Osteocyte (in vitro differentiated cells): ENCODE results near the gene CTDSPL2. TPM values are rescaled to one million over a fixed set of nuclear protein-coding genes. Genes with fewer than 3 reads are reported as not detected.

ENCODE experiments used
- DNase-seq: peaks from one replicate; pipeline ENCODE4 v3.0.0; 2021; ENCODE audit warnings: mixed read lengths; ENCODE audit not compliant: unreplicated experiment; ENCODE audit errors: extremely low spot score
- H3K27ac Mint-ChIP-seq: one replicate; pipeline ENCODE4 v1.8.0; 2021; ENCODE audit warnings: mild to moderate bottlenecking, mixed read lengths; ENCODE audit not compliant: unreplicated experiment
- H3K27me3 Mint-ChIP-seq: one replicate; pipeline ENCODE4 v1.8.0; 2021; ENCODE audit warnings: mixed read lengths; ENCODE audit not compliant: unreplicated experiment
- H3K36me3 Mint-ChIP-seq: one replicate; pipeline ENCODE4 v1.8.0; 2021; ENCODE audit warnings: mixed read lengths; ENCODE audit not compliant: unreplicated experiment
- H3K4me1 Mint-ChIP-seq: one replicate; pipeline ENCODE4 v1.8.0; 2021; ENCODE audit warnings: mixed read lengths; ENCODE audit not compliant: unreplicated experiment
- H3K4me3 Mint-ChIP-seq: one replicate; pipeline ENCODE4 v1.8.0; 2021; ENCODE audit warnings: mild to moderate bottlenecking, moderate library complexity, mixed read lengths; ENCODE audit not compliant: unreplicated experiment
- H3K9me3 Mint-ChIP-seq: one replicate; pipeline ENCODE4 v1.8.0; 2021; ENCODE audit warnings: mixed read lengths; ENCODE audit not compliant: unreplicated experiment
- CTCF ChIP-seq: fragments of 200-600 bp; sonication (generic); IDR thresholded peaks from 2 replicates; pipeline ENCODE4 v1.5.0; 2021; ENCODE audit warnings: antibody characterized with exemption, mild to moderate bottlenecking, moderate library complexity
- long read RNA-seq: library from polyadenylated mRNA; unstranded; transcript quantifications from one replicate; pipeline ENCODE4 v2.0.0, GENCODE V29; 2021
- total RNA-seq: library from RNA; stranded (reverse); gene quantifications from 2 replicates; pipeline ENCODE4 v1.2.1, GENCODE V29; 2021

The CTDSPL2 gene
- total RNA-seq = 53.3 and 53.7 TPM in 2 replicates
- long read RNA-seq, full-length matches to known transcripts = 169 of 240 reads
- long read RNA-seq, partial matches to known transcripts = 16 of 240 reads
- long read RNA-seq, other reads (novel, unspliced or antisense) = 55 of 240 reads

- peak; percentile 100 for DNase-seq
Measured at GRCh38 chr15:44426975-44427755, at the start of gene CTDSPL2. CTDSPL2 (plus strand) TSS chr15:44427629; CDS start chr15:44459015, 31,386 bp downstream.

GRCh38 chr15:44381236-44381635 is 46.2 kb upstream of the CTDSPL2 start:
- peaks cover 18% of the 10 kb centered on the region for H3K36me3 Mint-ChIP-seq
- no peaks in the 10 kb centered on the region for H3K27me3 Mint-ChIP-seq
- DNase-seq = no peak
- no peak for TF ChIP-seq CTCF
- no peaks in the 10 kb centered on the region for H3K9me3 Mint-ChIP-seq
- H3K27ac Mint-ChIP-seq = peak overlapping the region; percentile 19
- no peak overlapping the region for H3K4me3 Mint-ChIP-seq
- peaks cover 14% of the 10 kb centered on the region for H3K4me1 Mint-ChIP-seq

More at GRCh38 chr15:44426975-44427755, at the start of gene CTDSPL2:
- H3K27ac Mint-ChIP-seq = peak within 1 kb of the TSS; percentile 100
- H3K27me3 Mint-ChIP-seq = no peaks in the 10 kb centered on the region
- H3K4me3 Mint-ChIP-seq = peak within 1 kb of the TSS; percentile 96
- no peaks in the 10 kb centered on the region for H3K36me3 Mint-ChIP-seq
- no peaks in the 10 kb centered on the region for H3K9me3 Mint-ChIP-seq
- TF ChIP-seq CTCF = peak; percentile 52
- peaks cover 34% of the 10 kb centered on the region for H3K4me1 Mint-ChIP-seq

- Mint-ChIP-seq H3K27ac (peak overlapping the region; percentile 84), H3K36me3 (peaks cover 11% of the 10 kb centered on the region), H3K4me3 (no peak overlapping the region), H3K27me3 (no peaks in the 10 kb centered on the region), H3K9me3 (no peaks in the 10 kb centered on the region), H3K4me1 (peaks cover 14% of the 10 kb centered on the region)
- no peak for TF ChIP-seq CTCF
- no peak for DNase-seq
Measured at GRCh38 chr15:44385344-44385942, 42.0 kb upstream of the CTDSPL2 start.

GRCh38 chr15:44394062-44394461 is 33.4 kb upstream of the CTDSPL2 start:
- peaks cover 13% of the 10 kb centered on the region for H3K36me3 Mint-ChIP-seq
- H3K27me3 Mint-ChIP-seq = no peaks in the 10 kb centered on the region
- no peak for TF ChIP-seq CTCF
- H3K4me3 Mint-ChIP-seq = no peak overlapping the region
- no peak for DNase-seq
- H3K4me1 Mint-ChIP-seq = no peaks in the 10 kb centered on the region
- no peaks in the 10 kb centered on the region for H3K9me3 Mint-ChIP-seq
- H3K27ac Mint-ChIP-seq = no peak overlapping the region

- peaks cover 15% of the 10 kb centered on the region for H3K36me3 Mint-ChIP-seq
- no peak overlapping the region for H3K4me3 Mint-ChIP-seq
- no peak for TF ChIP-seq CTCF
- no peak overlapping the region for H3K27ac Mint-ChIP-seq
- no peaks in the 10 kb centered on the region for H3K27me3 Mint-ChIP-seq
- no peaks in the 10 kb centered on the region for H3K4me1 Mint-ChIP-seq
- no peak for DNase-seq
- no peaks in the 10 kb centered on the region for H3K9me3 Mint-ChIP-seq
Measured at GRCh38 chr15:44394562-44394961, 32.9 kb upstream of the CTDSPL2 start.
